Spleen (tissue), 11 donors: ENCODE data around the gene ZNF512B. TPM values are rescaled to one million over a fixed set of nuclear protein-coding genes. Genes with fewer than 3 reads are reported as not detected.

Source experiments
- DNase-seq: peaks from one replicate; pipeline ENCODE4 v3.0.0-alpha.2; 2020
- H3K27ac ChIP-seq, 8 donors: fragments of 200-600 bp; sonication (generic) in 7 of 8; 1 replicate in 4 of 8; 2 replicates in 4 of 8; pipeline versions ENCODE4 v1.5.0 to v1.8.0; 2016 to 2021; ENCODE audit warnings: inconsistent platforms in 4 of 8, mild to moderate bottlenecking in 4 of 8, moderate library complexity in 1 of 8
- H3K27me3 ChIP-seq, 7 donors: fragments of 200-600 bp; sonication (generic) in 6 of 7; replicated peaks in 1 of 7; 1 replicate in 4 of 7; 2 replicates in 3 of 7; pipeline versions ENCODE4 v1.5.0 to v1.8.0; 2016 to 2021; ENCODE audit warnings: inconsistent platforms in 3 of 7, mild to moderate bottlenecking in 1 of 7
- H3K36me3 ChIP-seq, 6 donors: fragments of 200-600 bp; sonication (generic) in 5 of 6; 1 replicate in 4 of 6; 2 replicates in 2 of 6; pipeline versions ENCODE4 v1.5.0 to v1.8.0; 2016 to 2021; ENCODE audit warnings: inconsistent platforms in 2 of 6
- H3K4me1 ChIP-seq, 6 donors: fragments of 200-600 bp; sonication (generic) in 5 of 6; 1 replicate in 3 of 6; 2 replicates in 3 of 6; pipeline versions ENCODE4 v1.5.0 to v1.8.0; 2016 to 2021; ENCODE audit warnings: inconsistent platforms in 3 of 6
- H3K4me3 ChIP-seq, 8 donors: fragments of 200-600 bp; sonication (generic) in 7 of 8; 1 replicate in 4 of 8; 2 replicates in 4 of 8; pipeline versions ENCODE4 v1.5.0 to v1.8.0; 2016 to 2021; ENCODE audit warnings: inconsistent platforms in 4 of 8, mild to moderate bottlenecking in 4 of 8, moderate library complexity in 2 of 8
- H3K9me3 ChIP-seq, 8 donors: fragments of 200-600 bp; sonication (generic) in 7 of 8; 1 replicate in 4 of 8; 2 replicates in 4 of 8; pipeline versions ENCODE4 v1.5.0 to v1.8.0; 2016 to 2021; ENCODE audit warnings: inconsistent platforms in 4 of 8
- CTCF ChIP-seq, 11 experiments: fragments of 200-600 bp in 7 of 11; fragments of 450-650 bp in 4 of 11; sonication (generic) in 4 of 11; IDR thresholded peaks in 8 of 11; conservative IDR thresholded peaks in 3 of 11; 1 replicate in 7 of 11; 2 replicates in 4 of 11; pipeline versions ENCODE4 v1.4.0 to v1.8.0; 2016 to 2021; ENCODE audit warnings: antibody characterized with exemption in 11 of 11, inconsistent platforms in 4 of 11, mild to moderate bottlenecking in 1 of 11
- POLR2A ChIP-seq, 3 donors: fragments of 450-650 bp; IDR thresholded peaks; one replicate each; pipeline ENCODE4 v1.5.1; 2017; ENCODE audit warnings: antibody characterized with exemption in 3 of 3, mild to moderate bottlenecking in 1 of 3
- POLR2AphosphoS5 ChIP-seq, 3 donors: sonication (generic); formaldehyde crosslinking; IDR thresholded peaks; one replicate each; pipeline ENCODE4 v1.5.1; 2017; ENCODE audit warnings: antibody characterized with exemption in 3 of 3
- WGBS, 5 donors: extraction: QIAGEN DNeasy Blood & Tissue Kit in 3 of 5; methylation state at CpG; one replicate each; pipeline versions ENCODE4 v1.1.5 to v1.1.7; 2013 to 2018; 5-methylcytosine and 5-hydroxymethylcytosine counted together
- intact Hi-C: fragments of 100-400 bp; cut with DNase I; formaldehyde crosslinking; loops from one replicate; pipeline ENCODE4 v1.15.0; 2023; ENCODE audit warnings: low total_unique reads
- polyA plus RNA-seq, 3 donors: library from polyadenylated mRNA; stranded (reverse); fragments of 200-250 nt; gene quantifications; one replicate each; pipeline ENCODE4 v1.2.1, GENCODE V29; 2013
- total RNA-seq, 7 donors: library from RNA; depleted of rRNA in 3 of 7; stranded (reverse); fragments of >200 nt in 3 of 7; fragmentation: NEBNext Ultra II Directional in 4 of 7; extraction: Animal tissue kit (Norgen Biotek cat#: 25700) in 4 of 7; gene quantifications; one replicate each; pipeline versions ENCODE4 v1.1.0 to v1.2.1, GENCODE V29; 2016 to 2021
- donor health status: healthy with polysubstance abuse.
- donor health status: DM: no; HTN: no; CAD: no; lungs with moderate emphysema.
- donor health status: DM: no; HTN: no; CAD: no.
- donor health status: Bipolar disorder and iron deficiency.
- donor health status: healthy.
- donor health status: DM: no; HTN: no; CAD: no.
- donor health status: DM: yes; HTN: yes; CAD: no.

Gene ZNF512B
- total and polyA plus RNA-seq, 10 donors = 3.4 to 21.8 (median 12.4) TPM

- DNase-seq = peak; percentile 73
- intact Hi-C loops = no loop called here
- Histone ChIP-seq H3K4me1 (peaks cover 9 to 16% (median 11%) of the 10 kb centered on the region in 6 donors), H3K27ac (no peak overlapping the region), H3K27me3 (no peaks in the 10 kb centered on the region), H3K36me3 (peaks cover 0 to 77% (median 52%) of the 10 kb centered on the region in 6 donors), H3K9me3 (peaks cover 0 to 7% (median 0%) of the 10 kb centered on the region in 8 donors), H3K4me3 (no peak overlapping the region)
- TF ChIP-seq POLR2AphosphoS5 (IDR thresholded peaks at IDR 0.05) = peak in 1 of 3 donors; percentile 26
- no peak for TF ChIP-seq CTCF (IDR thresholded peaks at IDR 0.05 in 8 of 11, conservative IDR thresholded peaks at IDR 0.05 in 3 of 11)
- WGBS, 5 donors = 94 to 98% (median 96%) methylated on average over 14 to 16 of the region's 16 CpGs
Measured at GRCh38 chr20:63964412-63964811, 5.3 kb downstream of the ZNF512B start.

GRCh38 chr20:63963784-63964301, 5.9 kb downstream of the ZNF512B start:
- Histone ChIP-seq H3K9me3 (peaks cover 0 to 7% (median 0%) of the 10 kb centered on the region in 8 donors), H3K4me1 (peaks cover 6 to 12% (median 7%) of the 10 kb centered on the region in 6 donors), H3K27ac (no peak overlapping the region), H3K4me3 (no peak overlapping the region), H3K27me3 (no peaks in the 10 kb centered on the region), H3K36me3 (peaks cover 0 to 83% (median 56%) of the 10 kb centered on the region in 6 donors)
- intact Hi-C loops = no loop called here
- no peak for TF ChIP-seq CTCF (IDR thresholded peaks at IDR 0.05 in 8 of 11, conservative IDR thresholded peaks at IDR 0.05 in 3 of 11)
- TF ChIP-seq POLR2A (IDR thresholded peaks at IDR 0.05) = no peak
- TF ChIP-seq POLR2AphosphoS5 (IDR thresholded peaks at IDR 0.05) = no peak
- 90 to 96% (median 94%) methylated on average over 7 to 16 of the region's 16 CpGs for WGBS, 5 donors
- DNase-seq = peak; percentile 71

GRCh38 chr20:63963348-63963741, 6.4 kb downstream of the ZNF512B start:
- TF ChIP-seq CTCF (IDR thresholded peaks at IDR 0.05 in 8 of 11, conservative IDR thresholded peaks at IDR 0.05 in 3 of 11) (no peak), POLR2A (IDR thresholded peaks at IDR 0.05) (no peak), POLR2AphosphoS5 (IDR thresholded peaks at IDR 0.05) (peak in 1 of 3 donors; percentile 25)

GRCh38 chr20:63962426-63963347, 7.0 kb downstream of the ZNF512B start:
- no peak overlapping the region for H3K4me3 ChIP-seq
- H3K9me3 ChIP-seq = peaks cover 0 to 7% (median 0%) of the 10 kb centered on the region in 8 donors
- peak; percentile 77 for DNase-seq
- H3K36me3 ChIP-seq = peaks cover 0 to 82% (median 58%) of the 10 kb centered on the region in 6 donors
- H3K4me1 ChIP-seq = peaks cover 0 to 9% (median 5%) of the 10 kb centered on the region in 6 donors
- no peak overlapping the region for H3K27ac ChIP-seq
- no peaks in the 10 kb centered on the region for H3K27me3 ChIP-seq
- no peak for TF ChIP-seq CTCF (IDR thresholded peaks at IDR 0.05 in 8 of 11, conservative IDR thresholded peaks at IDR 0.05 in 3 of 11)
- peak in 1 of 3 donors; percentile 4 for TF ChIP-seq POLR2AphosphoS5 (IDR thresholded peaks at IDR 0.05)
- no peak for TF ChIP-seq POLR2A (IDR thresholded peaks at IDR 0.05)
- 95 to 96% (median 95%) methylated on average over 44 to 61 of the region's 61 CpGs for WGBS, 5 donors
- intact Hi-C loops = no loop called here

More at GRCh38 chr20:63963348-63963741, 6.4 kb downstream of the ZNF512B start:
- H3K9me3 ChIP-seq = peaks cover 0 to 7% (median 0%) of the 10 kb centered on the region in 8 donors
- 91 to 98% (median 94%) methylated on average over 10 to 27 of the region's 27 CpGs for WGBS, 5 donors
- H3K27me3 ChIP-seq = no peaks in the 10 kb centered on the region
- no peak overlapping the region for H3K4me3 ChIP-seq
- peaks cover 0 to 87% (median 58%) of the 10 kb centered on the region in 6 donors for H3K36me3 ChIP-seq
- intact Hi-C loops = no loop called here
- peak; percentile 72 for DNase-seq
- peaks cover under 1 to 9% (median 2%) of the 10 kb centered on the region in 6 donors for H3K4me1 ChIP-seq
- no peak overlapping the region for H3K27ac ChIP-seq
